Memory B cell (primary cell): Measurements from ENCODE around the gene ST13.

Source experiments
- ATAC-seq: fragments of 150-1000 bp; cut with Tn5 transposase; 2 replicates; pipeline ENCODE4 v1.10.0; 2021; ENCODE audit warnings: low read depth, mild to moderate bottlenecking, moderate library complexity
- DNase-seq, 2 donors: peaks; one replicate each; pipeline ENCODE4 v3.0.0; 2022; ENCODE audit warnings: low spot score in 2 of 2
- H3K27ac Mint-ChIP-seq: one replicate; pipeline ENCODE4 v1.8.0; 2022; ENCODE audit warnings: mild to moderate bottlenecking, moderate library complexity, mixed read lengths
- H3K27me3 Mint-ChIP-seq: one replicate; pipeline ENCODE4 v1.8.0; 2022; ENCODE audit warnings: mixed read lengths
- H3K36me3 Mint-ChIP-seq: one replicate; pipeline ENCODE4 v1.8.0; 2022; ENCODE audit warnings: mild to moderate bottlenecking, mixed read lengths
- H3K4me1 Mint-ChIP-seq: one replicate; pipeline ENCODE4 v1.8.0; 2022; ENCODE audit warnings: mixed read lengths
- H3K4me3 Mint-ChIP-seq: one replicate; pipeline ENCODE4 v1.8.0; 2022; ENCODE audit warnings: mild to moderate bottlenecking, moderate library complexity, mixed read lengths
- H3K9me3 Mint-ChIP-seq: one replicate; pipeline ENCODE4 v1.8.0; 2022; ENCODE audit warnings: mixed read lengths

ST13 gene

DNA sequence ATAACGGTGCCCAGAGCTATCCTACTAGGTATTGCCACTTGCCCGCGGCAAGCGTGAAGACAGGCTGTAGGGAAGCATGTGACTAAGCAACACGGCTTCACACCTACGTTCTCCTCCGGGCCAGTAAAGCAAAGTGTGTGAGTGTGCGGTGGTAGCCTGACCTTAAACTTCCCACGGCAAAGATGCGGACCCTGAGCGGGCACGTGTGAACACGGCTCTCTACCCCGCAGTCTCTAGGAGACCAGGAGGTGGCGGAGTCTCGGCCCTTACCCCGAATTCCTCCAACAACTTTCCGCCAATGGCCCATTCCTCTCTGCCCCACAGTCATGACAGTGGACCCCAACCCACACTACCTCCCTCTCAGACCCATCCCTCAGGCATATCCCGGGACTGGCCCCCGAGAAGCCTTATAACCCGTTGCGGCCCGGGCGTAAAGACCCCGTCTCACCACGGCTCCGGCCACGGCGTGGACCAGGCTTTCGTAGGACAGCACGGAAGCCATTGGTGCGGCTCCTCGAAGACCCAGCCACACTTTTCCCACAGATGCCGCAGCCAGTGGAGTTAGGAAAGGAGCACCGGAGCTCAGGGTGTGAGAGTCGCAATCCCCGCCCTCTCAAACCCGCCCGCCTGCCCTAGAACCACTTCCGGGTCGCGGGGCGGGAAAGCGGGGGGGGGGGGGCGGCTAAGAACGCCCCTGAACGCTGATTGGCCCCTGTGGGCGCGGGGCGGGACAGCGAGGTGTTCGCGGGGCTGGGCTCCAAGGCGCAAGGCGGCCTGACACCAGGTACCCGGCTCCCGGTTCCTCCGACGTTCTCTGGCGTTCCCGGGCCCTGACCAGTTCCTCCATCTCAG, 37.5 kb downstream of the ST13 start, which contains the start of gene SLC25A17:
TSS of gene SLC25A17 (minus strand) at position 600 of the 852 bp plus-strand sequence. CDS start at position 502, 98 bp downstream.
- Mint-ChIP-seq H3K4me1 (peaks cover 17% of the 10 kb centered on the region), H3K9me3 (no peaks in the 10 kb centered on the region), H3K27ac (peak within 1 kb of the TSS; percentile 79), H3K36me3 (peaks cover 7% of the 10 kb centered on the region), H3K4me3 (peak within 1 kb of the TSS; percentile 75), H3K27me3 (no peaks in the 10 kb centered on the region)
- DNase-seq (peak; percentile 73 to 74), ATAC-seq (peak; percentile 90)

GRCh38 chr22:40818192-40818746, 38.2 kb downstream of the ST13 start:
- Mint-ChIP-seq H3K36me3 (peaks cover 7% of the 10 kb centered on the region), H3K4me1 (peaks cover 17% of the 10 kb centered on the region), H3K27me3 (no peaks in the 10 kb centered on the region), H3K4me3 (peak overlapping the region; percentile 75), H3K9me3 (no peaks in the 10 kb centered on the region), H3K27ac (peak overlapping the region; percentile 79)
- peak; percentile 1 for ATAC-seq
- DNase-seq, result peak in 1 of 2 donors; percentile 13

DNA sequence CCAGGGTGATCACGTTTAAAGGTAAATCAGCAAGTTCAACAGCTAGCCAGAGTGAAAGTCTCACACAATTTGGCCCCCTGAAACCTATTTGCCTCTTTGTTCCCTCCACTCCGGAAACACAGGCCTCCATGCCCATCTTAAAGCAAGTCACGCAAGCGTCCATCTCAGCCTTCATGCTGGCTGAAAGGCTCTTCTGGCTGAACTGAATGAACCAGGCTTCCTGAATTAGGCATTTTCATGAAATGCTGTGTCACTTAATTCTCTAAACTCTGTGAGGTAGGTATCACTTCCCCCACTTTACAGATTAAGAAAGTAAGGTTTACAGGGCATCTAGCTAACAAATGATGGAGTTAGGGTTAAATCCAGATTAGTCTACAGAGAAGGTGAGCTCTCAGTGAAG, 38.7 kb downstream of the ST13 start:
- Mint-ChIP-seq H3K4me3 (peak overlapping the region; percentile 75), H3K9me3 (no peaks in the 10 kb centered on the region), H3K27ac (peak overlapping the region; percentile 59), H3K4me1 (peaks cover 17% of the 10 kb centered on the region), H3K36me3 (peaks cover 7% of the 10 kb centered on the region), H3K27me3 (no peaks in the 10 kb centered on the region)
- DNase-seq (no peak), ATAC-seq (no peak)

- ATAC-seq (no peak), DNase-seq (no peak)
- Mint-ChIP-seq H3K36me3 (peaks cover 11% of the 10 kb centered on the region), H3K9me3 (no peaks in the 10 kb centered on the region), H3K4me3 (no peak overlapping the region), H3K27ac (no peak overlapping the region), H3K4me1 (peaks cover 20% of the 10 kb centered on the region), H3K27me3 (no peaks in the 10 kb centered on the region)
Measured at GRCh38 chr22:40813912-40814315, 42.5 kb downstream of the ST13 start.

DNA sequence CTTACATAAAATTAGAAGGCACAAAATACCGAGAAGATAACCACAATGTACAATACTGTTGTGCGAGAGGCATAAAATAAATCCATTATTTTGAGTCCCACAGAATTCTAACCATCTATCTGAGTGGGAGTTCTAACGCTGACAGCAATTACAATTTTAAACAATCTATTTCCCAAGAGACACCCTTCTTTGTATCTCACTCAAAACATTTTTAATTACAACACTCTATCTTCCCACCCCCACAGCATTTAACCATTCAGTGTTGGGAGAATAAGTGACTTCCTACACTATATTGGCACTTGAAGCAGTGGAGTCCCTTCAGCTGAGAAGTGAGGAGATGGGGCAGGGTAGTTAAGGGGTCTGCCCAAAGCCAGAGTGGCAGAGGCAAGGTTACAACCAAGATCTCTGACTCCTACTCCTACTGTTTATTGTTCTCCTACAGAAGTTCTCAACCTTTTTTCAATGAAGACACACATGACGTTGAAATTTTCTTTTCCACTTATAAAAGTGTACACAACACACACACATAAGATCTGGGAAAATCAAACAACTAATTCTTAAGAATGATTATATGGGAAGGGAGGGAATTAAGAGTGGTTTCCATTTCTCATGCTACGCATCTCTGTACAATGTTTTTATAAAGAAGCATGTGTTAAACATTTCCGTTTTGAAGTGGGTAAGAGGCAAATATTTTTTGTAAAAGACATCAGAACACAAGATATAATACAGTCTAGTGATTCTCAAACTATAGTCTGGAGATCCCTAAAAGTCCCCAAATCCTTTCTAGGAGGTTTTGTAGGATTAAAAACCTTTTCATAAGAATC, 48.2 kb downstream of the ST13 start:
- DNase-seq (no peak), ATAC-seq (no peak)
- H3K27me3 Mint-ChIP-seq, result no peaks in the 10 kb centered on the region
- peaks cover 13% of the 10 kb centered on the region for H3K36me3 Mint-ChIP-seq
- H3K4me3 Mint-ChIP-seq, result no peak overlapping the region
- no peaks in the 10 kb centered on the region for H3K9me3 Mint-ChIP-seq
- peaks cover 11% of the 10 kb centered on the region for H3K4me1 Mint-ChIP-seq
- no peak overlapping the region for H3K27ac Mint-ChIP-seq

DNA sequence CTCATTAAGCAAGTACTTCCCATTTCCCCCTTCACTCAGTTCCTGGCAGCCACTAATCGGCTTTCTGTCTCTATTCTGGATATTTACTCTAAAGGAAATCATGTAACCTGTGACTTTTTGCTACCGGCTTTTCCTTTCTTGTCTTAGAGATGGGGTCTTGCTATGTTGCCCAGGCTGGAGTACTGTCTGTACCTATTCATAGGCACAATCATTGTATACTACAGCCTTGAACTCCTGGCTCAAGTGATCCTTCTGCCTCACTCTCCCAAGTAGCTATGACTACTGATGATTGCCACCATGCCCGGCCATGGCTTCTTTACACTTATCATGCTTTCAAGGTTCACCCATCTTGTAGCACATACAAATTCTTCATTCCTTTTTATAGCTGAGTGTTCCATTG, 49.7 kb downstream of the ST13 start:
- Mint-ChIP-seq H3K4me1 (peaks cover 7% of the 10 kb centered on the region), H3K27ac (no peak overlapping the region), H3K9me3 (no peaks in the 10 kb centered on the region), H3K36me3 (peaks cover 10% of the 10 kb centered on the region), H3K27me3 (no peaks in the 10 kb centered on the region), H3K4me3 (no peak overlapping the region)
- DNase-seq (no peak), ATAC-seq (no peak)

- H3K27ac Mint-ChIP-seq, result no peak overlapping the region
- H3K9me3 Mint-ChIP-seq, result no peaks in the 10 kb centered on the region
- DNase-seq (no peak), ATAC-seq (no peak)
- H3K4me3 Mint-ChIP-seq, result no peak overlapping the region
- peaks cover 10% of the 10 kb centered on the region for H3K36me3 Mint-ChIP-seq
- peaks cover 7% of the 10 kb centered on the region for H3K4me1 Mint-ChIP-seq
- no peaks in the 10 kb centered on the region for H3K27me3 Mint-ChIP-seq
Measured at GRCh38 chr22:40805699-40806203, 50.7 kb downstream of the ST13 start.

- Mint-ChIP-seq H3K4me3 (no peak overlapping the region), H3K27me3 (no peaks in the 10 kb centered on the region), H3K4me1 (peaks cover 7% of the 10 kb centered on the region), H3K9me3 (no peaks in the 10 kb centered on the region), H3K36me3 (peaks cover 10% of the 10 kb centered on the region), H3K27ac (no peak overlapping the region)
- ATAC-seq, result no peak
- DNase-seq, result no peak
Measured at GRCh38 chr22:40805239-40805638, 51.2 kb downstream of the ST13 start.

GRCh38 chr22:40803321-40803720, 53.1 kb downstream of the ST13 start:
- H3K4me3 Mint-ChIP-seq, result no peak overlapping the region
- H3K27me3 Mint-ChIP-seq, result no peaks in the 10 kb centered on the region
- no peak for ATAC-seq
- H3K9me3 Mint-ChIP-seq, result no peaks in the 10 kb centered on the region
- H3K4me1 Mint-ChIP-seq, result peaks cover 5% of the 10 kb centered on the region
- no peak overlapping the region for H3K27ac Mint-ChIP-seq
- peaks cover 10% of the 10 kb centered on the region for H3K36me3 Mint-ChIP-seq
- DNase-seq, result no peak

DNA sequence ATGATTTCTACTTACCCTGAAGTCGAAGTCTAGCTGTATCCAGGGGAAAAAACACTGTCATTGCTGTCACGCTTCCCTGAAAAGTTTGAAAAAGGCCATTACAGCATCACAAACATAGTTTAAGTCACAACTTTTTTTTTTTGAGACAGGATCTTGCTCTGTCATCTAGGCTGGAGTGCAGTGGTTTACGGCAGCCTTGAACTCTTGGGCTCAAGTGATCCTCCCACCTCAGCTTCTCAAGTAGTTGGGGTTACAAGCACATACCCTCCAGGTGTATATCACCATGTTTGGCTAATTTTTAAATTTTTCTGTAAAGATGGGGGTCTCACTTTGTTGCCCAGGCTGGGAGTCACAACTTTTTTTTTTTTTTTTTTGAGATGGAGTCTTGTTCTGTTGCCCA, 57.4 kb downstream of the ST13 start:
- Mint-ChIP-seq H3K27me3 (no peaks in the 10 kb centered on the region), H3K4me3 (no peak overlapping the region), H3K27ac (no peak overlapping the region), H3K4me1 (no peaks in the 10 kb centered on the region), H3K9me3 (no peaks in the 10 kb centered on the region), H3K36me3 (no peaks in the 10 kb centered on the region)
- ATAC-seq (no peak), DNase-seq (no peak)

DNA sequence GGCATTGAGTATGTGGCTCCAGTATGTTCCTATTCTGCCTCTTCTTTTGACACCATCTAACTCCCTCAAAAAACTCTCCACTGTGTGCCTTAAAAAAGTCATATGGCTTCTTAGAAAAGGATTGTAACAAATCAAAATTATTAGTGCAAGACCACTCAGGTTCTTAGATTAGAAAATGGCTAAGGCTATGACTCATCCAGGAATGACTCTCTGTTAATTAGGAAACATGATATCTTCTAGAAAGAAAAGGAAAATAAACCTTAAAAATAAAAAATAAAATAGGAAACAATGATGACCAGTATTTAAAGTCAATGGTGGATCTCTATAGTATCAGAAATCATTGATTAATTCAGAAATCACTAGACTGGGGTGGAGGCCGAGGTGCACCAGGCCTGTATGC, 59.0 kb downstream of the ST13 start:
- DNase-seq (no peak), ATAC-seq (no peak)
- Mint-ChIP-seq H3K27ac (no peak overlapping the region), H3K36me3 (peaks cover 1% of the 10 kb centered on the region), H3K4me3 (no peak overlapping the region), H3K27me3 (no peaks in the 10 kb centered on the region), H3K9me3 (no peaks in the 10 kb centered on the region), H3K4me1 (peaks cover 1% of the 10 kb centered on the region)

GRCh38 chr22:40792451-40792850, 64.0 kb downstream of the ST13 start:
- Mint-ChIP-seq H3K27me3 (no peaks in the 10 kb centered on the region), H3K4me3 (no peak overlapping the region), H3K27ac (no peak overlapping the region), H3K4me1 (peaks cover 11% of the 10 kb centered on the region), H3K36me3 (peaks cover 19% of the 10 kb centered on the region), H3K9me3 (no peaks in the 10 kb centered on the region)
- DNase-seq, result no peak
- ATAC-seq, result no peak

GRCh38 chr22:40791241-40791640, 65.2 kb downstream of the ST13 start:
- H3K9me3 Mint-ChIP-seq, result no peaks in the 10 kb centered on the region
- no peak overlapping the region for H3K4me3 Mint-ChIP-seq
- peaks cover 25% of the 10 kb centered on the region for H3K36me3 Mint-ChIP-seq
- peaks cover 11% of the 10 kb centered on the region for H3K4me1 Mint-ChIP-seq
- ATAC-seq (no peak), DNase-seq (no peak)
- H3K27ac Mint-ChIP-seq, result peak overlapping the region; percentile 75
- H3K27me3 Mint-ChIP-seq, result no peaks in the 10 kb centered on the region

GRCh38 chr22:40789131-40789530, 67.3 kb downstream of the ST13 start:
- Mint-ChIP-seq H3K36me3 (peaks cover 35% of the 10 kb centered on the region), H3K9me3 (no peaks in the 10 kb centered on the region), H3K27me3 (no peaks in the 10 kb centered on the region), H3K4me3 (no peak overlapping the region), H3K4me1 (peaks cover 11% of the 10 kb centered on the region), H3K27ac (no peak overlapping the region)
- ATAC-seq (no peak), DNase-seq (no peak)
